ENCODE results near the gene TPCN1. TPM values are rescaled to one million over a fixed set of nuclear protein-coding genes. Genes with fewer than 3 reads are reported as not detected.

Gene TPCN1
- total RNA-seq, 3 donors from 2014 or later (not counting 1 experiment from before 2014, with no cell fraction given): 7.2 to 21.4 (median 10.7) TPM

- intact Hi-C loops (cut with micrococcal nuclease): no loop called here
- H3K9me3 ChIP-seq (ENCODE audit: control insufficient read depth, insufficient read depth, low read length): no peaks in the 10 kb centered on the region
- no peaks in the 10 kb centered on the region for H3K27me3 ChIP-seq (ENCODE audit: control insufficient read depth, insufficient read depth, low read length)
- DNase-seq (no peak), ATAC-seq (no peak)
- H3K4me1 Mint-ChIP-seq: no peaks in the 10 kb centered on the region
- H3K36me3 ChIP-seq (ENCODE audit: control insufficient read depth, insufficient read depth, low read length): peaks cover 2% of the 10 kb centered on the region
- no peaks in the 10 kb centered on the region for H3K9me3 Mint-ChIP-seq
- H3K4me3 Mint-ChIP-seq: no peak overlapping the region
- no peak overlapping the region for H3K27ac ChIP-seq (ENCODE audit: low read length)
- no peaks in the 10 kb centered on the region for H3K4me1 ChIP-seq (ENCODE audit: control insufficient read depth, insufficient read depth, low read length)
- H3K27ac Mint-ChIP-seq: no peak overlapping the region
- no peaks in the 10 kb centered on the region for H3K27me3 Mint-ChIP-seq (ENCODE audit: low read depth in 2 of 2)
- no peak overlapping the region for H3K4me3 ChIP-seq (ENCODE audit: low read length)
- no peaks in the 10 kb centered on the region for H3K36me3 Mint-ChIP-seq
- no peak for TF ChIP-seq CTCF (IDR thresholded peaks at IDR 0.05)
- 91% methylated on average over 6 of the region's 8 CpGs for WGBS (ENCODE audit: insufficient coverage)
Observed at GRCh38 chr12:113276306-113276705, 55.0 kb downstream of the TPCN1 start.

GRCh38 chr12:113276946-113277500, 55.8 kb downstream of the TPCN1 start:
- no peaks in the 10 kb centered on the region for H3K4me1 Mint-ChIP-seq
- no peak for TF ChIP-seq CTCF (IDR thresholded peaks at IDR 0.05)
- intact Hi-C loops (cut with micrococcal nuclease): no loop called here
- H3K9me3 Mint-ChIP-seq: no peaks in the 10 kb centered on the region
- DNase-seq: no peak
- no peak for ATAC-seq
- no peaks in the 10 kb centered on the region for H3K9me3 ChIP-seq (ENCODE audit: control insufficient read depth, insufficient read depth, low read length)
- H3K4me3 ChIP-seq (ENCODE audit: low read length): no peak overlapping the region
- no peak overlapping the region for H3K27ac Mint-ChIP-seq
- H3K27ac ChIP-seq (ENCODE audit: low read length): no peak overlapping the region
- peaks cover 2% of the 10 kb centered on the region for H3K36me3 ChIP-seq (ENCODE audit: control insufficient read depth, insufficient read depth, low read length)
- no peaks in the 10 kb centered on the region for H3K36me3 Mint-ChIP-seq
- H3K27me3 ChIP-seq (ENCODE audit: control insufficient read depth, insufficient read depth, low read length): no peaks in the 10 kb centered on the region
- H3K4me1 ChIP-seq (ENCODE audit: control insufficient read depth, insufficient read depth, low read length): no peaks in the 10 kb centered on the region
- no peaks in the 10 kb centered on the region for H3K27me3 Mint-ChIP-seq (ENCODE audit: low read depth in 2 of 2)
- 95% methylated on average over 10 of the region's 10 CpGs for WGBS (ENCODE audit: insufficient coverage)
- no peak overlapping the region for H3K4me3 Mint-ChIP-seq

- no peaks in the 10 kb centered on the region for H3K36me3 Mint-ChIP-seq
- H3K36me3 ChIP-seq (ENCODE audit: control insufficient read depth, insufficient read depth, low read length): peaks cover 2% of the 10 kb centered on the region
- H3K27me3 Mint-ChIP-seq (ENCODE audit: low read depth in 2 of 2): no peaks in the 10 kb centered on the region
- intact Hi-C loops (cut with micrococcal nuclease): no loop called here
- ATAC-seq (peak in 1 of 3 donors; percentile 18), DNase-seq (no peak)
- WGBS (ENCODE audit: insufficient coverage): 95% methylated on average over 4 of the region's 5 CpGs
- no peak for TF ChIP-seq CTCF (IDR thresholded peaks at IDR 0.05)
- no peaks in the 10 kb centered on the region for H3K9me3 ChIP-seq (ENCODE audit: control insufficient read depth, insufficient read depth, low read length)
- no peak overlapping the region for H3K4me3 Mint-ChIP-seq
- no peaks in the 10 kb centered on the region for H3K9me3 Mint-ChIP-seq
- H3K27ac ChIP-seq (ENCODE audit: low read length): no peak overlapping the region
- no peak overlapping the region for H3K4me3 ChIP-seq (ENCODE audit: low read length)
- no peak overlapping the region for H3K27ac Mint-ChIP-seq
- H3K27me3 ChIP-seq (ENCODE audit: control insufficient read depth, insufficient read depth, low read length): no peaks in the 10 kb centered on the region
- H3K4me1 ChIP-seq (ENCODE audit: control insufficient read depth, insufficient read depth, low read length): no peaks in the 10 kb centered on the region
- no peaks in the 10 kb centered on the region for H3K4me1 Mint-ChIP-seq
Observed at GRCh38 chr12:113277511-113277910, 56.2 kb downstream of the TPCN1 start.

- DNase-seq: no peak
- Mint-ChIP-seq H3K27me3 (ENCODE audit: low read depth in 2 of 2) (no peaks in the 10 kb centered on the region), H3K27ac (no peak overlapping the region), H3K4me1 (no peaks in the 10 kb centered on the region), H3K9me3 (no peaks in the 10 kb centered on the region), H3K4me3 (no peak overlapping the region), H3K36me3 (no peaks in the 10 kb centered on the region)
- Histone ChIP-seq H3K27ac (ENCODE audit: low read length) (no peak overlapping the region), H3K27me3 (ENCODE audit: control insufficient read depth, insufficient read depth, low read length) (no peaks in the 10 kb centered on the region), H3K36me3 (ENCODE audit: control insufficient read depth, insufficient read depth, low read length) (peaks cover 2% of the 10 kb centered on the region), H3K4me3 (ENCODE audit: low read length) (no peak overlapping the region), H3K4me1 (ENCODE audit: control insufficient read depth, insufficient read depth, low read length) (no peaks in the 10 kb centered on the region), H3K9me3 (ENCODE audit: control insufficient read depth, insufficient read depth, low read length) (no peaks in the 10 kb centered on the region)
- no peak for ATAC-seq
- no peak for TF ChIP-seq CTCF (IDR thresholded peaks at IDR 0.05)
- 97% methylated on average over 8 of the region's 8 CpGs for WGBS (ENCODE audit: insufficient coverage)
- intact Hi-C loops (cut with micrococcal nuclease): no loop called here
Observed at GRCh38 chr12:113278141-113278540, 56.9 kb downstream of the TPCN1 start.

Measured in natural killer cell (primary cell).